Lung (tissue), 12 donors: ENCODE results near the gene POLR2C. TPM values are rescaled to one million over a fixed set of nuclear protein-coding genes. Genes with fewer than 3 reads are reported as not detected.
A peak's percentile ranks its signal among the peaks of the same experiment; 100 is the strongest.

Source experiments
- ATAC-seq: fragments of 200-7000 bp; cut with Tn5 transposase; one replicate; pipeline ENCODE4 v1.9.1; 2020; ENCODE audit warnings: moderate number of reproducible peaks; ENCODE audit not compliant: insufficient read depth, low FRiP score
- DNase-seq, 3 donors: peaks; one replicate each; pipeline ENCODE4 v3.0.0-alpha.2; 2013 to 2017
- H3K27ac ChIP-seq, 2 donors: one replicate each; pipeline ENCODE4 v1.5.1; 2013; ENCODE audit warnings: mild to moderate bottlenecking in 2 of 2, moderate library complexity in 2 of 2, control low read depth in 1 of 2, inconsistent platforms in 1 of 2, low read depth in 1 of 2, low read length in 1 of 2
- H3K27me3 ChIP-seq, 3 donors: one replicate each; pipeline ENCODE4 v1.5.1; 2013; ENCODE audit warnings: low read length in 2 of 3; ENCODE audit not compliant: control insufficient read depth in 3 of 3, insufficient read depth in 3 of 3
- H3K36me3 ChIP-seq, 4 donors: one replicate each; pipeline ENCODE4 v1.5.1; 2013; ENCODE audit warnings: low read length in 4 of 4, mild to moderate bottlenecking in 1 of 4, moderate library complexity in 1 of 4; ENCODE audit not compliant: control insufficient read depth in 4 of 4, insufficient read depth in 4 of 4
- H3K4me1 ChIP-seq, 5 donors: one replicate each; pipeline ENCODE4 v1.5.1; 2013; ENCODE audit warnings: low read length in 5 of 5, mild to moderate bottlenecking in 2 of 5, moderate library complexity in 1 of 5; ENCODE audit not compliant: control insufficient read depth in 5 of 5, insufficient read depth in 5 of 5
- H3K4me3 ChIP-seq: one replicate; pipeline ENCODE4 v1.5.1; 2013; ENCODE audit warnings: mild to moderate bottlenecking, control low read depth, moderate library complexity
- H3K9ac ChIP-seq, 2 donors: one replicate each; pipeline ENCODE4 v1.5.1; 2013; ENCODE audit warnings: low read length in 2 of 2, control low read depth in 1 of 2; ENCODE audit not compliant: insufficient read depth in 1 of 2
- H3K9me3 ChIP-seq, 4 donors: one replicate each; pipeline ENCODE4 v1.5.1; 2013; ENCODE audit warnings: low read length in 3 of 4, mild to moderate bottlenecking in 1 of 4, moderate library complexity in 1 of 4; ENCODE audit not compliant: control insufficient read depth in 4 of 4, insufficient read depth in 3 of 4
- WGBS, 2 donors: extraction: QIAGEN DNeasy Blood & Tissue Kit; methylation state at CpG; one replicate each; pipeline ENCODE4 v1.1.7; 2013; 5-methylcytosine and 5-hydroxymethylcytosine counted together
- polyA plus RNA-seq, 2 donors: library from polyadenylated mRNA; stranded (reverse); fragments of 200-250 nt; gene quantifications; one replicate each; pipeline ENCODE4 v1.2.1, GENCODE V29; 2013
- total RNA-seq, 2 donors: library from RNA; depleted of rRNA in 1 of 2; stranded (reverse); fragments of >200 nt in 1 of 2; gene quantifications; one replicate each; pipeline ENCODE4 v1.2.1, GENCODE V29; 2014 to 2021
- TF ChIP-seq, protein P1 (sequence below): IDR thresholded peaks from 2 replicates; pipeline ENCODE4 v1.5.1; 2012; ENCODE audit warnings: mild to moderate bottlenecking; ENCODE audit errors: control extremely low read depth, extremely low read depth
- donor health status: control.
- donor health status: control.
- donor health status: Bipolar disorder and iron deficiency.
- donor health status: healthy.
- donor health status: DM: yes; HTN: yes; CAD: no.

Gene POLR2C
- total and polyA plus RNA-seq, 4 donors: 65.8 to 124 (median 82.5) TPM

DNA sequence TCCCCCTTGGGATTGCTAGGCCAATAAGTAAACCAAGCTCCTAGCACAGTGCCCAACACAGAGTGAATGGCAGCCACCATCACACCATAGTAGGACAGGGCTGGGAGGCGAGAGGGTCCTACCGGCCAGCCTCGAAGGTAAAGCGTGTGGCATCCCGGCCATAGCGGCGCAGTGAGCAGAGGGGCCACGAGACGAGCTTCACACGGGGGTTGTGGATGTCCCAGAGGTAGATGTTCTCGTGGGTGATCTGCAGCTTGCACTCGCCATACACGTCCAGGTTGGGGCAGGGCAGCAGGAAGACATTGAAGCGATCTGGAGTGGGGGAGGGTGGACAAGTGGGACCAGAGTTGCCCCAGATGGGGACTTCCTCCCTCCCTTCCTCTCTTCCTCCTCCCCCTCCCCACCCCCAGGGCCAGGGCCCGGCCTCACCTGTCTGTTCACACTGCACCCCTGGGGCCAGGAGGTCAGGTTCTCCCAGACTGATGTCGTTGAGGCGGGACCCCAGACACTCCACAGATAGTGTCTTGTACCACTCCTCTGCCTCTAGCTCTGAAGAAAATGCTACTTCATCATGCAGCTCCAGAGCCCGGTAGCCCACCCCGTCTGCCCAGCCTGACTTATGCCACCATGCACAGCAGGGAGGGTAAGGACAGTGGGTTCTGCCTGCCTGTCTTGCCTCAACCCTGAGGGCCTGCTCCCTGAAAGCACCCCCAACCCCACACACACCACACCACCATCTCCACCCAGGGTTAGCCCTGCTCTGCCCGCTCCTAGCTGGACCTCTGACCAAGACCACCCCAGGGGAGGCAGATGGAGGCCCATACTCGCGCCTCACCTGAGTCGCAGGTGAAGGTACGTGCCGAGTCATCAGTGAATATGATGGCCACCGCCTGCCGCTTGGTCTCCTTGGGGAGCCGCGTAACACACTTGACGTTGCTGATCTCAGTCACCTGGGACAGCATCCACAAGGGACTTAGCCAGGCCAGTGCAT is 12.5 kb downstream of the POLR2C start:
- H3K9ac ChIP-seq: no peak overlapping the region
- peaks cover 10 to 38% (median 29%) of the 10 kb centered on the region in 4 donors for H3K36me3 ChIP-seq
- H3K9me3 ChIP-seq: no peaks in the 10 kb centered on the region
- ATAC-seq (no peak), DNase-seq (no peak)
- 71 to 84% methylated on average over 29 to 30 of the region's 30 CpGs for WGBS, 2 donors
- H3K4me3 ChIP-seq: no peak overlapping the region
- H3K4me1 ChIP-seq: peaks cover 0 to 37% (median 6%) of the 10 kb centered on the region in 5 donors
- H3K27me3 ChIP-seq: no peaks in the 10 kb centered on the region
- TF ChIP-seq, protein P1, sequence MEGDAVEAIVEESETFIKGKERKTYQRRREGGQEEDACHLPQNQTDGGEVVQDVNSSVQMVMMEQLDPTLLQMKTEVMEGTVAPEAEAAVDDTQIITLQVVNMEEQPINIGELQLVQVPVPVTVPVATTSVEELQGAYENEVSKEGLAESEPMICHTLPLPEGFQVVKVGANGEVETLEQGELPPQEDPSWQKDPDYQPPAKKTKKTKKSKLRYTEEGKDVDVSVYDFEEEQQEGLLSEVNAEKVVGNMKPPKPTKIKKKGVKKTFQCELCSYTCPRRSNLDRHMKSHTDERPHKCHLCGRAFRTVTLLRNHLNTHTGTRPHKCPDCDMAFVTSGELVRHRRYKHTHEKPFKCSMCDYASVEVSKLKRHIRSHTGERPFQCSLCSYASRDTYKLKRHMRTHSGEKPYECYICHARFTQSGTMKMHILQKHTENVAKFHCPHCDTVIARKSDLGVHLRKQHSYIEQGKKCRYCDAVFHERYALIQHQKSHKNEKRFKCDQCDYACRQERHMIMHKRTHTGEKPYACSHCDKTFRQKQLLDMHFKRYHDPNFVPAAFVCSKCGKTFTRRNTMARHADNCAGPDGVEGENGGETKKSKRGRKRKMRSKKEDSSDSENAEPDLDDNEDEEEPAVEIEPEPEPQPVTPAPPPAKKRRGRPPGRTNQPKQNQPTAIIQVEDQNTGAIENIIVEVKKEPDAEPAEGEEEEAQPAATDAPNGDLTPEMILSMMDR: no peak
- no peak overlapping the region for H3K27ac ChIP-seq

DNA sequence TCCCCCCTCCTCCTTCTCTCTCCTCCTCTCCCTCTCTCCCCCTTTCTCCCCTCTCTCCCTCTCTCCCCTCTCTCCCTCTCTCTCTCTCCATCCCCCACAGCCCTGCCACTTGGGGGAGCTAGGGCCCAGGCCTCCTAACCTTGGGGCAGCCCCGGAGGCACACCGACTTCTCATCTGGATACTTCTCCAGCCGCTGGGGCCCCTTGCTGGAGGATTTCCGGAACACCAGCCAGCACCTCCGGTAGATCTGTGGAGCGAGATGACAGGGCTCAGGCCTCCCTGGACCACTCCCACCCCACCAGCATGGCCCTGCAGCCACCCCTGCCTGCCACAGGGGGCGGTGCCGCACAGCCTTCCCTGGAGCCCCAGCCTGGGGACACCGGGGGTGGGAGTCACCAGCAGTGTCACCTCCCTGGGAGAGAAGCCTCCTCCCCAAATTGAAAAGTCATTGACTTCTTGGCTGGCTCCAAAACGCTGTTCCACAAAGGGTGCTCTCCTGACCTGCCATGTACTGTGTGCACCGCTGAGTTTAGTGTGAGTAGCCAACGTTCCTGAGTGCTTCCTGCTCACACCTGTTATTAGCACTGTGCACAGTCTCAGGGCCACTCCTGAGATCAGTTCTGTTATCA is 13.3 kb downstream of the POLR2C start:
- peaks cover 7 to 30% (median 20%) of the 10 kb centered on the region in 4 donors for H3K36me3 ChIP-seq
- TF ChIP-seq, protein P1: peak; percentile 4
- no peaks in the 10 kb centered on the region for H3K9me3 ChIP-seq
- no peak for ATAC-seq
- peak; percentile 42 to 55 (median 54) for DNase-seq
- H3K9ac ChIP-seq: no peak overlapping the region
- H3K27ac ChIP-seq: no peak overlapping the region
- no peak overlapping the region for H3K4me3 ChIP-seq
- peaks cover 0 to 39% (median 3%) of the 10 kb centered on the region in 5 donors for H3K4me1 ChIP-seq
- 6 to 17% methylated on average over 12 of the region's 12 CpGs for WGBS, 2 donors
- H3K27me3 ChIP-seq: no peaks in the 10 kb centered on the region

DNA sequence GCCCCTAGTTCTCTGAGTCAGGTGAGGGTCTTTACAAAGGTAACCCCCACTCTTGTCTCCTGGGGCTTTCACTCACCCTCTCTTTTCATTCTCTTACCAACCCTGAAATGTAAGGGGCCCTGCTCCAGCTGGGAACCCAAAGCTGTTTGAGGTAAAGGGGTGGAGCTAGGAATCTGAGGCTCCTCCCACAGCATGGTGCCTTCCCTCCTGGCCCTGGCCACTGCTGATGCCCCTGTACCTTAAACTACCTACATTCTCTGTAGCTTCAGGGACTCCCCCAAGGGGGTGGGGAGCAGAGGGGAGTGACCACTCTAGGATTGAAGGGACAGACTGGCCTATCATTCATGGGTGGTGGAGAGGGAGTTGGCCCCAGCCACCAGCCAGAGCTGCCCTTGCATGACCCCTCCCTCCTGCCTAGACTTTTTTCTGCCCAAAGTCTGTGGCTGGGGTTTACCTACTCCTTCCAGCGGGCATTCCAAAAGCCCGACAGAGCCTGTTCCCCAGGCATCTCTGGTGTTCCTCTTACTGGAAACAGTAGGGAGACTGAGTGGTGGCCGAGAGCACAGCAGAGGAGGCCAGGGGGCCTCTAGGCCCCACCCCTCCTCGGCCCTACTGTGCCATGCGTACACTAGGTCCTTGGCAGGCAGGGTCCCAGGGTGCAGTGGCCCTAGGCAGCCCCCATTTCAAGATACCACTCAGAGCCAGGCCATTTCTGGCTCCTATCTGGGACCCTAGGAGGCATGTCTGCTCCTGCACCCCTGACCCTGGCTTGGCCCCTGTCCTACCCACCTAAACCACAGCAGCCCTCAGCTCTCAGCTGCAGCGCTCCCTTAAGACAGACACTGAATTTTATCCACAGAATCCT is 14.3 kb downstream of the POLR2C start:
- 83 to 84% methylated on average over 6 of the region's 6 CpGs for WGBS, 2 donors
- peaks cover 0 to 23% (median 17%) of the 10 kb centered on the region in 4 donors for H3K36me3 ChIP-seq
- ATAC-seq (no peak), DNase-seq (no peak)
- H3K4me1 ChIP-seq: peaks cover 0 to 34% (median 3%) of the 10 kb centered on the region in 5 donors
- H3K4me3 ChIP-seq: no peak overlapping the region
- H3K27me3 ChIP-seq: no peaks in the 10 kb centered on the region
- no peaks in the 10 kb centered on the region for H3K9me3 ChIP-seq
- no peak overlapping the region for H3K9ac ChIP-seq
- no peak overlapping the region for H3K27ac ChIP-seq
- TF ChIP-seq, protein P1: no peak
